Cortex of kidney (tissue), 1 donor: ENCODE measurements around the gene KIAA0319L.
"Not testable (repeated sequence)": the region's sequence is repeated elsewhere in the genome, so short reads cannot be mapped to it uniquely, and the experiment has no call there.

Experiments
- DNase-seq: peaks from one replicate; lab custom pipeline; 2025; lab: John Stamatoyannopoulos, UW

KIAA0319L gene

DNA sequence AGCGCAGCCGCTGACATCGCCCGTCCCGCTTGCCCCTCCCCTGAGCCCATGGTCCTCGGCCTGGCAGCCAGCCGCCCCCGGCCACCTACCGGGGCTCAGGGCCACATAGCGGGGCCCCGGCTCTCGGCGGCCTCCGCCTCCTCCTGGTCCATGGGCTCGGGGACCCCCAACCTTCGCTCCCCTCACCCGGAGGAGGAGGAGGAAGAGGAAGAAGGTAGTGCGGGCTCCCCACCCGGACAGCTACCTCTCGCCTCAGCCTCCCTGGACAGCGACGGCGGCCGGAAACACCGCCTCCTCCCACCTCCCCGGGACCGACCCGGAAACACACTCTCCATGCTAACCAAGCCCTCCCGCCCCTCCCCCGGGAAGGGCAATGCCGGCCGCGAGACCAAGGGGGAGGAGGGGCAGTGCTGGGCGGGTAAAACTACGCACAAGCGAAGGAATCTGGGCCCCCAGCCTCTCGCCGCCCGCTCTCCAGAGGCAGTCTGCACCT is at the start of gene KIAA0319L:
Gene KIAA0319L, minus strand, starts transcription at position 286 of the 493 bp plus-strand sequence. CDS start 2,912 bp downstream, outside the sequence.
- DNase-seq = no peak

DNA sequence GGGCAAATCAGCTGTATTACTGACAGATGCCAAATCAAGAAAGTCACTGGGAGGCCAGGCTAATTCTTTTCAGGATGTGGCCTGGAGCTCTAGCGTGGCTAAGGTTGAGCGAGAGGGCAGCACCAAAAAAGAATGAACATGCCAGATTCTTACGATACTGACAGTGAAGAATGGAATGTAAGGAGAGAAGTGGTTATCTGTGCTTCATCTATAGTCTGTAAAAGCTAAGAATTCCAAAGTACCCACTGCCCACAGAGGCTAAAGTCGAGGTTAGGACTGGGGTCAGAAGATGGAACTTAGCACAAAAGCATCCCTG is 48.6 kb upstream of the KIAA0319L start:
- no peak for DNase-seq

DNA sequence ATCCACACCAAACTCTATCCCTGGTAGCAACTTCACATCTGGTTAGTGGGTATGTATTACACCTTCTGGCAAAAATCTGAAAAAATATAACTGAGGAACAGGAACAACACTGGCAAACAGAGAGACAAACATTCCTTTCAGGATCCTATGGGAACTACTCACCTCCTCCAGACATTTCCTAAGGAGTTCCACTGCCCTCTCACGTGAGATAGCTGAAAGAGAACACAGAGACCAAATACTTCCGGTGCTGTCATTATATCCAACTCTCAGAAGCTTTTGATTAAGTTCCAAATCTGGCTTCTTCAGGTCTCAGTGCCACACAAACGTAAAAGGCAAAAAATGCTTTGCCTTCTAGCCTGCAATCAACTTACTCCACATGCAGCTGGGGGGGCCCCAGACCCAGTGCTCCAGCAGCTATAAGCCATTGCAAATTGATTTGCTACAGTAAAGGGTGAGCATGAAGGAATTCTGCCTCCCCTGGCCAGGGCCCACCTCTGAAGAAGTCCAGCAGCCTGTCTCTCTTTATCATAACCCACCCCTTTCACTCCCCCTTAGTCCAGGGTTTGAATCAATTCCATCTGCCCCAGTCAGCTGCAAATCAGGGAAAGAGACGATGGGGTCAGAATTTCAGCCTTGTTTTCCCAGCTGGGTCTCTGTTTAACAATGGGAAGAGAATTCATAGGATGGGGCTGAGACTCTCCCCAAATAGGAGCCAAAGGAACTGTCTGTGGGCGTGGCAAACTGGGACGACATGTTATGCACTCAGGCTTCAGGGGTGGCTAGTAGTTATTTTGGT is 48.1 kb upstream of the KIAA0319L start:
- DNase-seq = no peak

DNA sequence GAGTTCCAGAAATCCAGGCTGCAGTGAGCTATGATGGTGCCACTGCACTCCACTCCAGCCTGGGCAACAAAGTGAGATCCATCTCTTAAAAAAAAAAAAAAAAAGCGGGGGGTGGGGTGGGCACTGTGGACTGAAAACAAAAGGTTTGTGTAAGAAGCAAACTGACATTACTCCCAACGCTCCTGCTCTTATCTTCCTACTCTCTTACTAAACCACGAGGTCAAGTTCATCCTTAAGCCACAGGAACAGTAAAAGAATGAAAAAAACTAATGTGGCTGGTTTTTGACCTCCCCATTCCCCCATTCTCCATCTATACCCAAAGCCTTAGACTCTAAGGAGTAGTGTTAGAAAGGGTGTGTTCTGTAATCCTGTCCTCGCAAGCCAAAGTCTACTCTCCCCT is 46.7 kb upstream of the KIAA0319L start:
- DNase-seq = no peak

DNA sequence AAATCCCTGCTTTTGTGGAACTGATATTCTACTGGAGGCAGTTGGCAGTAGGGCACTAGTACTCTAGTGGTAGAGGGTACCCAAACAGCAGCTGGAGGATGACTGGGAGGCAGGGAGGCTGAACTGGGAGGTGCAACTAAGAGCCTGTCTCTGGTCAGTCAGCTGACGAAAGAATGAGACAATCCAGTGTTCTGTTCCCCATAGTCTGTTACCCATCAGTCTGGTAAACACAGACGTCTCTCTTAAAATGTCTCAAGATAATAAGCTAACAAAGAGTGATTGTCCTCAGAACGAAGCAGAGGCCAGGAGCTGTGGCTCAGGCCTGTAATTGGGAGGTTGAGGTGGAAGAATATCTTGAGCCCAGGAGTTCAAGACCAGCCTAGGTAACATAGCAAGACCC is 46.3 kb upstream of the KIAA0319L start:
- DNase-seq = no peak

DNA sequence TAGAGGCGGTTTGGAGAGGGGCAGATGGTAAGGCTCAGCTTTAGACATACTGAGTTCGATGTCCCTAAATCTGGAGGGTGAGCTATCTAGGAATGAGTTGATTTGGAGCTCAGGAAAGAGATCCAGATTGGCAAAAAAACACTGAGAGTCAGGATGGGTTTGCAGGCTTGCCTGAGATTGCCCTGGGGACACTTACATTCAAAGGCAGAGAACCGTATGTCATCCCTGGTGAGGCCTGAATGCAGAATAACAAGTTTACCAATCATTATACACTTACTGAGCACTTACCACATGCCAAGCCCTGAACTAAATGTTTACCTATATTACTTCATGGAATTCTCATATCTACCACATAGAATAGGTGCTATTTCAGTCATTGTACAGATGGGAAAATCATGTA is 43.4 kb upstream of the KIAA0319L start:
- DNase-seq = no peak

DNA sequence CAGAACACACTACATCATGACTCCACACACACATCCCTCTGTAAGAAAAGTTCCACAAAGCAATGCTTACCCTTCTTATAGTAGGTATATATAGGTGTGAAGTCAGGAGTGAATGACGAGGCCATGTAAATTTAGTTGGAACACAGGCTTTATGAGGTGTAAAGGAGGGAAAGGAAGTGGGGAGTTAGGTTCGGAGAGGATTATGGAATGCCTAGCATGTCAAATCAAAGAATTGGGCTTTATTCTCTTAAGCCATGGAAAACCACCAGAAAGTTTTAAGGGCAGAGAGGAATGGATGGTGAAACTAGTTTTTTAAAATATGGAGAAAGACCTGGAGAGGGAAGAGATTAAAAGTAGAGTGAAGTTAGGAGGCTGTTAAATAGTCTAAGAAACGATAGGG is 42.2 kb upstream of the KIAA0319L start:
- no peak for DNase-seq

DNA sequence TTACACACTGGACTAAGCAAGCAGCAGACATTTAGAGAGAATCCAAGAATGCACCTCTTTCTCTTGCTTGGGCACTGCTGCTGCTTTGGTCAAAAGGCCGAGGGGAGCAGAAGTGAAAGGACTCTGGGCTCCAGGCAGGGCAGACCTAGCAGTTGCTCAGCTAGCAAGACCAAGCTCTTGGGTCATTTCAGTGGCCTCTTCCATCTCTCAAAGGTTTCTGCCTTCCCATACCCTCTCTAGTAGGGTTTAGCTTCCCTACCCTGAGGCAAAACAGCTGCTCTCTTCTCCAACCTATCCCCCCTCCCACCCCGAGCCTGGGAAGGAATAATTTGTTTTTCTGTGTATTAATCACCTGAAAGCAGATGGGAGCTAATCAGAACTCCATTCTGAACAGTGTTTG is 41.7 kb upstream of the KIAA0319L start:
- DNase-seq = no peak

DNA sequence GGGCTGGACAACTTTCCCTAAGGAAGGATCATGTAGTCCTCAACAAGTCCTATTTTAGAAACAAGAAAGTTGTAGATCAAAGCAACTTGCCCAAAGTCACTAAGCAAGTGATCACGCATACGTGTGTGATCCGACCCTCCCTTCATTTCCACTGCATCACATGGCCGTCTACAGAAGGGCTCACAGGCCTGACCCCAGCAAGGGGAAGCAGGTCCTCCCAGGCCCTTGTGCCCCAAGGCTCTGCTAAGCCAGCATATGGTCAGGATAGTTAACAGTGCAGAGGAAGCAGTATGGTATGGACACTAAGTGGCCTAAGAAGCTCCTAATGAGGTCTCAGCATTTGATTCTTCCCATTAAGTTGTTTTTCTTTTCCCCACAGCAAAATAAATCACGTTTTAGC is 40.7 kb upstream of the KIAA0319L start:
- DNase-seq = no peak

DNA sequence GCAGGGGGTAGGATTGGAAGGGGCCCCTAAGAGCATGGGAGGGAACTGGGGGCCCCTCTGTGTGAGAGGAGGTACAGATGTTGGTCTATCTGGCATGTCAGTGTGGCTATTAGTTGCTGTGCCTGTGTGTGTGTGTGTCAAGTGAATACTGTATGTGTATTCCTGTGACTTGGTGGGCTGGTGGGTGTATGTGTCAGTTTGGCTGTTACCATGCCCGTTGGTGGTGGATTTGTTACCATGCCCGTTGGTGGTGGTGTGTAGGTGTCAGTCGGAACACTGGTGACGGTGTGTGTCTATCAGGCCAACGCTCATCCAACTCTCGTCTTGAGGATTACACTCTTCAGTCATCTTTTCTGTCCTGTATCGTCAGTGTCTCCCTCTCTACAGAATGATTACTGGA is 38.5 kb upstream of the KIAA0319L start:
- no peak for DNase-seq

DNA sequence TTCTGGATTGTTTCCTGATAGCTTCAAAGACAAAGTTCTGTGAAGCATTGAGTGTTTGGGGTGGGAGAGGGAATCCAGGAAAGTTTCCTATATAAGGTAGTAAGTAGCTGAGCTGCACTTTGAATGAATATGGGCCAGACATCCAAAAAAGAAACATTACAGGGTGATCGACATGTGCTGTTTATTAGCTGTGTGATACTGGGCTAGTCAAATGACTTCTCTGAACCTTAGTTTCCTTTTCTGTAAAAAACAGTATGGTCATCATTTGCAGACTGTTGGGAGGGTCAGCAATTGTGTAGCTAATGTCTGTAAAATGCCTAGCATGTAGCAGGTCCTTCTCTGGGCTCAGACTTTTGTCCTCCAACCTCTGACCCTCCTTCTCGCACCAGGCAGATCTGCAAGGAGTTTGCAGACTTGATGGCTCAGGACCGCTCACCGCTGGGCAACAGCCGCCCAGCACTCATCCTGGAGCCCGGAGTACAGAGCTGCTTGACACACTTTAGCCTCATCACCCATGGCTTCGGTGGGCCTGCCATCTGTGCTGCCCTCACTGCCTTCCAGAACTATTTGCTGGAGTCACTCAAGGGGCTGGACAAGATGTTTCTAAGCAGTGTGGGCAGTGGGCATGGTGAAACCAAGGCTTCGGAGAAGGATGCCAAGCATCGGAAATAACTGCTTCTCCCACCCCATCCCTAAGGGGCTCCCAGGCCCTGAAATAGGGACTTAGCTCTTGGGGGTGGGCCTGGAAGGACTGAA is 37.0 kb upstream of the KIAA0319L start:
- no peak for DNase-seq

DNA sequence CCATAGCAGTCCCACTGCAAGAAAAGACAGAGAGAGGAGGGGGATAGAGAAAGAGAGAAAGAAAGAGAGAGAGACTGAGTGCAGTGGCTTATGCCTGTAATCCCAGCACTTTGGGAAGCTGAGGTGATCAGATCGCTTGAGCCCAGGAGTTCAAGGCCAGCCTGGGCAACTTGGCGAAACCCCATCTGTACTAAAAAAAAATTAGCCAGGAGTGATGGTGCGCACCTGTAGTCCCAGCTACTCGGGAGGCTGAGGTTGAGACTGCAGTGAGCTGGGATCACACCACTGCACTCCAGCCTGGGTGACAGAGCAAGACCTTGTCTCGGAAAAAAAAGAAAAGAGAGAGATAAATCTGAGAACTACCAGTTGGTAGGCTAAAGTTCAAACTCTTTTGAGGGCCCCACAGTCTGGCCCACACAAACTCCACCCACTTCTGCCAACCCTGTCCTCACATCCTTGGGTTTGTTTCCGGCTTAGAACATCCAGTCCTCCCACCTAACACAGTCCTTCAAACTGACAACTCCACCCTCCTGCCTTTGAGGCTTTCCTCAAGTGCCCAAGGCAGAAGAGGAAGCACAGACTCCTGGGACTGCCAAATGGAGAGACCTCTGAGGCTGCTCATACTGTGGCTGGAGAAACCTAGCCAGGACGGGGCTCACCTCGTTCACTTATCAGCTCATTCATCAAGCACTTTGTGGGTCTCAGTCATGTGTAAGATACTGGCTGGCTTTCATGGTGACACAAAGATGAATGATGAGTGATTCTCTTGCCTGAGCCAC is 36.0 kb upstream of the KIAA0319L start:
- DNase-seq = no peak

DNA sequence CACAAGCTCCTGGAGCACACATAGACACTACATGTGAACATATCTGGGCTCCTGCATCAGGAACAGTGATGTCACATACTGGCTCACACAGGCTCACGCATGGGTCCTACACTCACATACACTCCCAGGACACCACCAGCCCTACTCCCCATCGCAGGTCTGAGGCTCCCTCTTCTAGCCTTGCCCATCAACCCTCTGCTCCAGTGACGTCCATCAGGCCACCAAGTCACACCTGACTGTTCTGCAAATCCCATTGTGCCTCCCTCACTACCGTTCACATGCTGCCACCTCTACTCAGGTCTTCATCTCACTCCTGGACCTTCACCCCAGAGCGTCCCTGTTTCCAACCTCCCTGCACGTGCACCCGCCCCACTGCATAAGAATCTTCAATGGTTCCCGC is 34.0 kb upstream of the KIAA0319L start:
- no peak for DNase-seq

DNA sequence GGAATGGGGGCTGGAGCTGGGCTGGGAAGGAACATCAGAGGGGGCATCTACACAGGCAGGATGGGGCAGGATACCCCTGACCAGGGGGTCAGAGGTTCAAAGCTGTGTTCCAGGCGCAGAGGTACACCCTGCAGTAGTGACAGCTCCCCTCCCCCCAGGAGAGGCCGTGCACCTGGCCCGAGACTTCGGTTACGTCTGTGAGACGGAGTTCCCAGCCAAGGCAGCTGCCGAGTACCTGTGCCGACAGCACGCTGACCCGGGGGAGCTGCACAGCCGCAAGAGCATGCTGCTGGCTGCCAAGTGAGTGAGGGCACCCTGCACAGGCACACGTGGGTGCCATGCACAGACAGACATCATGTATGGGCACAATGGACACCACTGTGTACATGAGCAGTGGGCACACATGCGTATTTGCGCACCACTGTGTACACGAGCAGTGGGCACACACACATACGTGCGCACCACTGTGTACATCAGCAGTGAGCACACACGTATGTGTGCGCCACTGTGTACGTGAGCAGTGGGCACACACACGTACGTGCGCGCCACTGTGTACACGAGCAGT is 33.4 kb upstream of the KIAA0319L start:
- no peak for DNase-seq

DNA sequence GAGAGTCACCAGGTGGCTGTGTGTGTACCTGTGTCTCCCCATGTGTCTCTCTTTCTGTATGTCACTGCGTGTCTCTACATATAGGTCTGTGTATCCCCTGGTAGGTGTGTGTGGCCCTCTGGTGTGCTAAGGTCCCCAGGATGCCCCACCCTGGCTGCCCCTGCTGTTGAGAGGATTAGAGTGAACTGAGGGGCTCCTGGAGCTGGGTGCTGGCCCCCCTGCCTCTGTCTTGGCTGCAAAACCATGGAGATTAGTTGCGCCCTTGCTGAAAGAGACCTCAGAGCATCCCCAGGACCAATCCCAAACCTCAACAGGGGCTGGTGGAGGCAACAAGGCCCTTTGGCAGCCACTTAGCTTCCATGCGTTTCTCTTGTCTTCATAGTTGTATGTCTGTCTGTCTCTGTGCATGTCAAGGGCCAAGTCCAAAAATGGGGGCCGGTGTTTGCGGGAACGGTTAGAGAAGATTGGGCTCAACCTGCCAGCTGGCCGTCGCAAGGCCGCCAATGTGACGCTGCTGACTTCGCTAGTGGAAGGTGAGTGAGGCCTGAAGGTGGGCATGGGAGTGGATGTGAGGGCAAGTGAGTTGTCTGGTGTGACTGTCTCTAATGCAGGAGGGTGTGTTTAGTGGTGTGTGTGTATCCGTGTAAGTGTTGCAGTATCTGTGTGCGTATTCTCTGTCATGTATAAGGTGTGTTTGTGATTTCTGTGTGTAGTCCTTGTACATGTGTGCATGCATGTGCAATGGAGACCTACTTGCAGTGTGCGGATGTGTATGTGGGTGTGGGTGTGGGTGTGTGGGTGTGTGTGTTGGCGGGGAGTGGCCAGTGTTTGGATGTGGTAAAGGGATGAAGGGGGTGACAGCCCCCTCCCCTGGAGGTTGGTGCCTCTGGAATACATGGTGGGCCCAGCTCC is 32.6 kb upstream of the KIAA0319L start:
- DNase-seq = no peak

DNA sequence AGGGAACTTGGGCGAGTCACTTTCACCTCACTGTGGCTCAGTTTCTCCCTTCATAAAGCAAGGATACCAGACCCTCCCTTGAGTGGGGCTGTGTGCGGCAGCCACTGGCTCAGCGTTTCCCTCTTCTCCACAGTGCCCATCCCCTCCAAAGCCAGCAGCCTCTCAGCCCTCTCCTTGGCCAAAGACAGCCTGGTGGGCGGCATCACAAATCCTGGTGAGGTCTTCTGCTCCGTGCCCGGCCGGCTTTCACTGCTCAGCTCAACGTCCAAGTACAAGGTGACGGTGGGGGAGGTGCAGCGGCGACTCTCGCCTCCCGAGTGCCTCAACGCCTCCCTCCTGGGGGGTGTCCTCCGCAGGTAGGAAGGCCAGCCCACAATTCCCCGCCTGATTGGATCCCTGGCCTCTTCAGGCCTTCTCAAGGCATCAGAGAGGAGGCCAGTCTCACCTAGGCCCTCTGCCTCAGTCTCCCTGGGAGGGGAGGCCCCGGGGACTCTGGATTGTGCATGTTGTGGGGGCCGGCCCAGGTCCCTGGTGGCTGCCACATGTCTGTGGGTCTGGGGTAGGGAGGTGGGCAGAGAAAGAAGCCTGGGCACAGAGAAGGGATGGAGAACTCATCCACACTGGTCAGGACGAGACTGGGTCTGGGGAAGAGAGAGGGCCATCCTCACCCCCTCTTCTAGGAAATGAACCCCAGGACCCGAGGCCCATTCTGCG is 31.2 kb upstream of the KIAA0319L start:
- DNase-seq = no peak

DNA sequence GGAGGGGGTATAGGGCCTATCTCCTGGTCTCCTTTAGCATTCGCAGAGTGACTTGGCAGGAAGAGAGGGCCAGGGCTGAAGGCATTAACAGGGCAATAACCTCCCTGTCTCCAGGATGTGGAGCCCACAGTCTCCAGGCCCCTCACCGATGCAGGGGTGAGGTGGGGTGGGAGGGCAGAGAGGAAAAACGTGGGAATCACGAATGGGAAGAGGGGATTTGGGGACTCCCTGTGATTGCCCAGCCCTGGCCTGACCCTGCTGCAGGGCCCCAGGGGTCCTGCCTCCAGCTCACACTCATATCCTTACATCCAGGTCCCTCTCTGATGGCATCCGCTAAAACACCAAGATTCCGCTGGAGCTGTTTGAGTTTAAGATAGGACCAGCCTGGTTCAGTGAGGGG is 30.5 kb upstream of the KIAA0319L start:
- DNase-seq = no peak

DNA sequence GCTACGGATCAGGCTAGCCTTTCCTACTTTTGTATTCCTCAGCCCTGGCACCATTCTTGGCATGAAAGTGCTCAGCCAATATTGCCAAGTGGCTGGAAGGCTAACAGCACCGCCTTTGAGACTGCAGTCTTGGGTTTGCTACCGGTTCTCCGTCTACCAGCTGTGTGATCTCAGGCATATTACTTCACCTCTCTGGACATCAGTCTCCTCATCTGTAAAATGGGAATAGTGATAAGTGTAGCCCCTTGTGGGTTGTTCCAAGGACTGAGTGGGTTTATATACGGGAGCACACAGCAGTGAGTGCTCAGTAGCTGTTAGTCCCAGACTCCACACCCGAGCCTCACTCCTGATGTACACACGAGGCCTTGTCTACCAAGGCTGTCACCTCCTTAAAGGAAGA is 29.6 kb upstream of the KIAA0319L start:
- no peak for DNase-seq

DNA sequence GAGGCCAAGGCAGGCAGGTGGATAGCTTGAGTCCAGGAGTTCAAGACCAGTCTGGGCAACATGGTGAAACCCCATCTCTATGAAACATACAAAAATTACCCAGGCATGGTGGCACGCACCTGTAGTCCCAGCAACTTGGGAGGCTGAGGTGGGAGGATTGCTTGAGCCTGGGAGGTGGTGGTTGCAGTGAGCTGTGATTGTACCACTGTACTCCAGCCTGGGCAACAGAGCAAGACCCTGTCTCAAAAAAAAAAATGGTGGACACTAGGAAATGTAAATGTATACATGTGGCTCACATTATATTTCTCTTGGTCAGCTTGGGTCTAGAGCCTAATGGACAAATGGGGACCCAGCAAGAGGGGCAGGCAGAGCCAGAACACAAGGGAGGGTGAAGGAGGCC is 28.6 kb upstream of the KIAA0319L start:
- not testable (repeated sequence) for DNase-seq

DNA sequence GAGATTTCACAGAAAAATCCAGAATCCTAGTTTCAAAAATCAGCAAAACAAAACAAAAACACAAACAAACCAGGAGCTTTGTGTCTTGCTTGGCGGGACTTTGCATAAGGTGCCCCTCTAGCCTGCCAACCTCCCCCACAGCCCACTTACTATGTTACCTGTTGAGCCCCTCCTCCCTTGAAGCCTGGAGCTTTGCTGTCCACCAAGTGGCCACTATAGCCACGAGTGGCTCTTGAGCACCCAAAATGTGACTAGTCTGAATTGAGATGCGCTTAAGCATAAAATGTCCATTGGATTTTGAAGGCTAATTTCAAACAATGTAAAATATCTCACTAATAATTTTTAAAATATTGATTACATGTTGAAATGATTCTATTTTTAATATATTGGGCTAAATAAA is 28.1 kb upstream of the KIAA0319L start:
- DNase-seq = no peak

DNA sequence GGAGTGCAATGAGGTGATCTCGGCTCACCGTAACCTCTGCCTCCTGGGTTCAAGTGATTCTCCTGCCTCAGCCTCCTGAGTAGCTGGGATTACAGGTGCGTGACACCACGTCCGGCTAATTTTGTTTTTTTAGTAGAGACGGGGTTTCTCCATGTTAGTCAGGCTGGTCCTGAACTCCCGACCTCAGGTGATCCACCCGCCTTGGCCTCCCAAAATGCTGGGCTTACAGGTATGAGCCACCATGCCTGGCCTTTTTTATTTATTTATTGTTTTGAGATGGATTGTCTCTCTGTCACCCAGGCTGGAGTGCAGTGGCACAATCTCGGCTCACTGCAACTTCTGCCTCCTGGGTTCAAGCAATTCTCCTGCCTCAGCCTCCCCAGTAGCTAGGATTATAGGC is 24.4 kb upstream of the KIAA0319L start:
- DNase-seq = not testable (repeated sequence)
